ENCODE measurements around the gene GIMAP6. TPM values are rescaled to one million over a fixed set of nuclear protein-coding genes. Genes with fewer than 3 reads are reported as not detected.
"Not testable (repeated sequence)": the region's sequence is repeated elsewhere in the genome, so short reads cannot be mapped to it uniquely, and the experiment has no call there.

GIMAP6 gene
- total RNA-seq, 1 donor, result not detected

DNA sequence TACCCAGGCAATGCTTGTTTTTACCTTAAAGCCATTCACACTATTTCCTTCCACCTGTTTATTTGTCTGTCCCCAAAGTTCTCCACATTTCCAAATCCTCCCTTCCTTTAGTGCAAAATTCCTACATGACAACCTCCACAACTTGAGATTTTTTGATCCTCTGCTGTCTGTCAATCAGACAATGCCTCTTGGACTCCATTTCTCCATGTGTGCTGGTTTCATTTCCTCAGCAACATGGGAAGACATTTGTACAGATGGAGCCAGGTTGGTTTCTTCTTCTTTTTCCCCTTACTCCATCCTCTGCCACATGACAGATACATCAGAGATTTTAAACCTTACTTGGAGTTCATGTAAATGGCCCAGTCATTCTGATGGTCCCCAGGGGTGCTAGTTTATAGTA, 34.2 kb upstream of the GIMAP6 start:
- DNase-seq (ENCODE audit: low read depth), result no peak
- TF ChIP-seq, protein P1, sequence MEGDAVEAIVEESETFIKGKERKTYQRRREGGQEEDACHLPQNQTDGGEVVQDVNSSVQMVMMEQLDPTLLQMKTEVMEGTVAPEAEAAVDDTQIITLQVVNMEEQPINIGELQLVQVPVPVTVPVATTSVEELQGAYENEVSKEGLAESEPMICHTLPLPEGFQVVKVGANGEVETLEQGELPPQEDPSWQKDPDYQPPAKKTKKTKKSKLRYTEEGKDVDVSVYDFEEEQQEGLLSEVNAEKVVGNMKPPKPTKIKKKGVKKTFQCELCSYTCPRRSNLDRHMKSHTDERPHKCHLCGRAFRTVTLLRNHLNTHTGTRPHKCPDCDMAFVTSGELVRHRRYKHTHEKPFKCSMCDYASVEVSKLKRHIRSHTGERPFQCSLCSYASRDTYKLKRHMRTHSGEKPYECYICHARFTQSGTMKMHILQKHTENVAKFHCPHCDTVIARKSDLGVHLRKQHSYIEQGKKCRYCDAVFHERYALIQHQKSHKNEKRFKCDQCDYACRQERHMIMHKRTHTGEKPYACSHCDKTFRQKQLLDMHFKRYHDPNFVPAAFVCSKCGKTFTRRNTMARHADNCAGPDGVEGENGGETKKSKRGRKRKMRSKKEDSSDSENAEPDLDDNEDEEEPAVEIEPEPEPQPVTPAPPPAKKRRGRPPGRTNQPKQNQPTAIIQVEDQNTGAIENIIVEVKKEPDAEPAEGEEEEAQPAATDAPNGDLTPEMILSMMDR (IDR thresholded peaks at IDR 0.05; ENCODE audit: insufficient read depth, low read depth, low read length), result no peak
- H3K4me3 ChIP-seq (ENCODE audit: low read depth, low read length), result no peak overlapping the region

GRCh38 chr7:150665896-150666295, 33.7 kb upstream of the GIMAP6 start:
- no peak overlapping the region for H3K4me3 ChIP-seq (ENCODE audit: low read depth, low read length)
- TF ChIP-seq, protein P1 (IDR thresholded peaks at IDR 0.05; ENCODE audit: insufficient read depth, low read depth, low read length), result no peak
- DNase-seq (ENCODE audit: low read depth), result no peak

DNA sequence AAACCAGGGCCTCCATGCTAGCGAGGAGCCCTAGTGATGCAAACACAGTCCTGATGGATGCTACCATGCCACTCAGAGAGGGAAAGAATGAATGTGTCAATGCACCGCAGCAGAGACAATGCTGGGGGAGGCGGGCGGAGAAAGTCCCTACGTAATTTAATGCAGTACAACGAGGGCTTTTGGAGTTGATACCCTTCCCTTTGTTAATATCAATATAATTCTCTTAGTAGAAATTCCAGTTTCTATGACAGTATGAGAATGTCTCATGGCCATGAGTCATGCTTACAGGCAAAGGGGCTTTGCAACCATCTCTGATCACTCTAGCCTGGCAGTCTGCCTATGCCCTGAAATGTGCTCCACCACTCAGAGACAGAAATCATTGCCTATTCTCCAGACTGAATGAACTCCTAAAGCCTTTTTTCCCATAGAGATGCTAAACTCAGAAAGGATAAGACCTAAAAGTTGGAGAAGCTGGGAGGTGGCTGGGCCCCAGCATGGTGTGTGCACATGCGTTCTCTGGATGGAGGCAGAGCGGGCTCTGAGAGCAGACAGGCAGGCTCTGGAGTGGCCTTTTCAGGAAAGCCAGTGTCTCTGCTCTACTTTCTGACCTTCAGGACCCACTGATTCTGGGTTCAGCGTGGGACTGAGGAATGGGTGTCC, 33.0 kb upstream of the GIMAP6 start:
- DNase-seq (ENCODE audit: low read depth), result no peak
- TF ChIP-seq, protein P1 (IDR thresholded peaks at IDR 0.05; ENCODE audit: insufficient read depth, low read depth, low read length), result no peak
- no peak overlapping the region for H3K4me3 ChIP-seq (ENCODE audit: low read depth, low read length)

- no peak overlapping the region for H3K4me3 ChIP-seq (ENCODE audit: low read depth, low read length)
- no peak for DNase-seq (ENCODE audit: low read depth)
- TF ChIP-seq, protein P1 (IDR thresholded peaks at IDR 0.05; ENCODE audit: insufficient read depth, low read depth, low read length), result no peak
Measured at GRCh38 chr7:150663802-150664494, 31.8 kb upstream of the GIMAP6 start.

GRCh38 chr7:150662821-150663220, 30.6 kb upstream of the GIMAP6 start:
- not testable (repeated sequence) for DNase-seq (ENCODE audit: low read depth); H3K4me3 ChIP-seq (ENCODE audit: low read depth, low read length)

DNA sequence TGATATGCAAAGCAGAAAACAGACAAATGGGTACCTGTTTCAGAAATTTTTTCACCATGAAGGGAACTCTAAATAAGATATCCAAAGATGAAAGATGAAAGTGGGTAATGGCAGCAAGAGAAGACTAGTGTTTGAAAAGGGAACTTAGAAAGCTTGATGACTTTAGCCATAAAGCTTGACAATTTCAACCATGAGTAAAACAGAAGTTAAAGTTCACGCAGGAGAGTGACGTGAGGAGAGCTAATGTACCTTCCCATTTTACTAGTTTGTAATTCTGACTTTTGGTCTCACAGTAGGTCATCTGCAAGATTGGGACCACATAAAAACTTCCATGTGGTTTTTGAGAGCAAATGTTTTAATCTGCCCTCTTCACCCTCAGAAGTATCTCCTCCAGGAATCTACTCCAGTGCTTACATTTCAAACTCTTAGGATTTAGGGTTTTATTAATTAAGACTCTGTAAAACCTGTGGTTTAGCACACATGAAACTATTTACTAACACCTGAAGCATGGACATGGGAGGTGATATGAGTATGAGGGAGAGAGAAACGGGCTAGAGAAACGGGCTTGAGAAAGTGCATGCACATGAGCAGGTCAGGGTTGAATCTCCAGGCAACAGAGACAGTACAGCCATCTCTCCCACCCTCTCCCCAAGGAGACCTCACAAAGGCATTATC, 28.9 kb upstream of the GIMAP6 start:
- no peak overlapping the region for H3K4me3 ChIP-seq (ENCODE audit: low read depth, low read length)
- no peak for DNase-seq (ENCODE audit: low read depth)
- TF ChIP-seq, protein P1 (IDR thresholded peaks at IDR 0.05; ENCODE audit: insufficient read depth, low read depth, low read length), result no peak

DNA sequence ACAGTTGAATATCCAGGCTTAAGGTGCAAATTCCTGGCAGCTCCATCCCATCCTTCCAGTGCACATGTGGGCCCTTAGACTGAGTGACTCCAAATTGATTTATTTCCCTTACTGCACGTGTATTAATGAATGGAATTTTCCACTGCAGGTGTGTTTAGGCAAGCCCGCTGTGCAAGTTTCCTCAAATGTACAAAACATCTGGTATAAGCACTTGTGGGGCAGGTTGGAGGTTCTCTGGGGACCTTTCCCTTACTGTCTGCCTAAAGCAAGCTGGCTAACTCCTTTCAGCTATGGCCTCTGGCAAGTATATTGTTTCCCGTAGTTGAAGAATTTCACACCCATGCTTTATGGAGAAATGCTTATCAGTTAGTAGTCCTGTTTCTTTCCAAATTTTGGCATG, 25.3 kb upstream of the GIMAP6 start:
- no peak overlapping the region for H3K4me3 ChIP-seq (ENCODE audit: low read depth, low read length)
- no peak for DNase-seq (ENCODE audit: low read depth)
- TF ChIP-seq, protein P1 (IDR thresholded peaks at IDR 0.05; ENCODE audit: insufficient read depth, low read depth, low read length), result no peak

Measured in fibroblast of villous mesenchyme (primary cell).